SU-DHL-6 (cell line): Measurements from ENCODE around the gene CHTOP.
"Not testable (repeated sequence)": the region's sequence is repeated elsewhere in the genome, so short reads cannot be mapped to it uniquely, and the experiment has no call there.

ENCODE experiments used
- H2AFZ ChIP-seq: fragments of 200-600 bp; sonication (generic); 2 replicates; pipeline ENCODE4 v1.6.1; 2014; ENCODE audit warnings: low read depth, mild to moderate bottlenecking, moderate library complexity, mixed read lengths, antibody characterized with exemption, low read length; ENCODE audit not compliant: severe bottlenecking
- H3F3A ChIP-seq: fragments of 200-600 bp; shearing (Covaris generic); 2 replicates; pipeline ENCODE4 v1.6.0; 2016; ENCODE audit warnings: antibody characterized with exemption, mild to moderate bottlenecking; ENCODE audit not compliant: insufficient read depth
- H3K27ac ChIP-seq: fragments of 200-600 bp; sonication (generic); 2 replicates; pipeline ENCODE4 v1.5.1; 2016; ENCODE audit warnings: low read depth, mild to moderate bottlenecking, low read length, moderate library complexity, mixed read lengths
- H3K27me3 ChIP-seq: fragments of 200-600 bp; sonication (generic), shearing (Covaris generic); 2 replicates; pipeline ENCODE4 v1.6.0; 2014; ENCODE audit warnings: mild to moderate bottlenecking, low read length
- H3K36me3 ChIP-seq: fragments of 200-600 bp; sonication (generic); 2 replicates; pipeline ENCODE4 v1.6.1; 2014; ENCODE audit warnings: mild to moderate bottlenecking, low read length, mixed read lengths
- H3K4me2 ChIP-seq: fragments of 300-600, 200-600 bp; shearing (Covaris generic), sonication (generic); 2 replicates; pipeline ENCODE4 v1.6.0; 2014; ENCODE audit warnings: low read length, low read depth, mild to moderate bottlenecking; ENCODE audit not compliant: poor library complexity, severe bottlenecking
- H3K4me3 ChIP-seq: fragments of 200-600 bp; sonication (generic); 2 replicates; pipeline ENCODE4 v1.5.1; 2014; ENCODE audit warnings: antibody characterized with exemption, low read length, mild to moderate bottlenecking, mixed read lengths; ENCODE audit not compliant: insufficient read depth, poor library complexity, severe bottlenecking
- H3K79me2 ChIP-seq: fragments of 200-600 bp; sonication (generic); 2 replicates; pipeline ENCODE4 v1.6.1; 2014; ENCODE audit warnings: mild to moderate bottlenecking, low read length, moderate library complexity; ENCODE audit not compliant: insufficient read depth
- H3K9ac ChIP-seq: fragments of 200-600 bp; sonication (generic); 2 replicates; pipeline ENCODE4 v1.7.0; 2014; ENCODE audit warnings: mild to moderate bottlenecking, low read length
- H3K9me2 ChIP-seq: fragments of 200-600 bp; sonication (generic); replicated peaks from 2 replicates; pipeline ENCODE4 v1.6.1; 2014; ENCODE audit warnings: low read length; ENCODE audit not compliant: insufficient read depth
- H3K9me3 ChIP-seq: fragments of 200-600 bp; sonication (generic); 2 replicates; pipeline ENCODE4 v1.6.1; 2014; ENCODE audit warnings: low read length, mixed read lengths; ENCODE audit not compliant: insufficient read depth
- H4K20me1 ChIP-seq: fragments of 200-600 bp; sonication (generic); 2 replicates; pipeline ENCODE4 v1.6.1; 2014; ENCODE audit warnings: low read depth, mild to moderate bottlenecking, antibody characterized with exemption, low read length, moderate library complexity, mixed read lengths
- CTCF ChIP-seq: fragments of 200-600 bp; sonication (generic); IDR thresholded peaks from one replicate; pipeline ENCODE4 v1.5.1; 2017; ENCODE audit warnings: antibody characterized with exemption, mild to moderate bottlenecking, low read length, moderate library complexity; ENCODE audit not compliant: insufficient read depth, poor library complexity, severe bottlenecking
- EZH2phosphoT487 ChIP-seq: fragments of 200-600 bp; sonication (generic), shearing (Covaris generic); conservative IDR thresholded peaks from 2 replicates; pipeline ENCODE4 v1.6.1; 2018; ENCODE audit warnings: mild to moderate bottlenecking, antibody characterized with exemption, low read length, moderate library complexity, mixed read lengths

Gene CHTOP

GRCh38 chr1:153662269-153662668 is 28.4 kb downstream of the CHTOP start:
- H4K20me1 ChIP-seq: no peaks in the 10 kb centered on the region
- TF ChIP-seq CTCF: no peak
- TF ChIP-seq EZH2phosphoT487: no peak
- no peak overlapping the region for H2AFZ ChIP-seq
- H3K79me2 ChIP-seq: peaks cover 12% of the 10 kb centered on the region; the same call in 1 of the 2 replicates
- no peak overlapping the region for H3K9ac ChIP-seq
- H3K27ac ChIP-seq: no peak overlapping the region
- no peaks in the 10 kb centered on the region for H3K27me3 ChIP-seq
- H3K4me3 ChIP-seq: no peak overlapping the region
- no peak overlapping the region for H3K4me2 ChIP-seq
- no peaks in the 10 kb centered on the region for H3K9me2 ChIP-seq
- H3K36me3 ChIP-seq: peaks cover 39% of the 10 kb centered on the region
- H3K9me3 ChIP-seq: no peaks in the 10 kb centered on the region
- peaks cover 42% of the 10 kb centered on the region for H3F3A ChIP-seq

- H2AFZ ChIP-seq: no peak overlapping the region
- H3K27ac ChIP-seq: no peak overlapping the region
- no peak overlapping the region for H3K9ac ChIP-seq
- H3K9me3 ChIP-seq: no peaks in the 10 kb centered on the region
- no peaks in the 10 kb centered on the region for H3K9me2 ChIP-seq
- no peak overlapping the region for H3K4me2 ChIP-seq
- no peak overlapping the region for H3K4me3 ChIP-seq
- H4K20me1 ChIP-seq: no peaks in the 10 kb centered on the region
- H3K36me3 ChIP-seq: peaks cover 48% of the 10 kb centered on the region
- TF ChIP-seq EZH2phosphoT487 (no peak), CTCF (no peak)
- H3K79me2 ChIP-seq: peaks cover 19% of the 10 kb centered on the region
- no peaks in the 10 kb centered on the region for H3K27me3 ChIP-seq
- peaks cover 42% of the 10 kb centered on the region for H3F3A ChIP-seq
Measured at GRCh38 chr1:153663211-153663610, 29.3 kb downstream of the CHTOP start.

- Histone ChIP-seq H3K27ac (no peak overlapping the region), H3F3A (peaks cover 27% of the 10 kb centered on the region), H3K9me3 (no peaks in the 10 kb centered on the region), H3K9ac (no peak overlapping the region), H3K4me2 (no peak overlapping the region), H3K79me2 (peaks cover 32% of the 10 kb centered on the region), H4K20me1 (no peaks in the 10 kb centered on the region), H3K36me3 (peaks cover 41% of the 10 kb centered on the region), H3K27me3 (no peaks in the 10 kb centered on the region), H2AFZ (no peak overlapping the region), H3K4me3 (no peak overlapping the region), H3K9me2 (no peaks in the 10 kb centered on the region)
- TF ChIP-seq EZH2phosphoT487 (no peak), CTCF (no peak)
Measured at GRCh38 chr1:153667439-153667838, 33.6 kb downstream of the CHTOP start.

- not testable (repeated sequence) for H3K9me3 ChIP-seq, H3K4me3 ChIP-seq, H3K9ac ChIP-seq, H4K20me1 ChIP-seq, H3K27me3 ChIP-seq, H2AFZ ChIP-seq, H3K9me2 ChIP-seq, H3K27ac ChIP-seq, H3K4me2 ChIP-seq
- Histone ChIP-seq H3K79me2 (peaks cover 32% of the 10 kb centered on the region), H3F3A (peaks cover 14% of the 10 kb centered on the region), H3K36me3 (peaks cover 30% of the 10 kb centered on the region)
Measured at GRCh38 chr1:153668672-153669071, 34.8 kb downstream of the CHTOP start.
